Measurements from ENCODE around the gene FTO.

The FTO gene

GRCh38 chr16:54060599-54061421 lies 356.9 kb downstream of the FTO start:
- DNase-seq (ENCODE audit: low spot score): no peak
- TF ChIP-seq CTCF (IDR thresholded peaks at IDR 0.05; ENCODE audit: extremely low read depth, missing control alignments): no peak

- TF ChIP-seq CTCF (IDR thresholded peaks at IDR 0.05; ENCODE audit: extremely low read depth, missing control alignments): no peak
Measured at GRCh38 chr16:54061454-54061853, 357.5 kb downstream of the FTO start.

GRCh38 chr16:54062361-54063278 lies 358.7 kb downstream of the FTO start:
- no peak for DNase-seq (ENCODE audit: low spot score)
- no peak for TF ChIP-seq CTCF (IDR thresholded peaks at IDR 0.05; ENCODE audit: extremely low read depth, missing control alignments)

More at GRCh38 chr16:54061454-54061853, 357.5 kb downstream of the FTO start:
- no peak for DNase-seq (ENCODE audit: low spot score)

GRCh38 chr16:54063279-54063773 lies 359.4 kb downstream of the FTO start:
- no peak for DNase-seq (ENCODE audit: low spot score)
- TF ChIP-seq CTCF (IDR thresholded peaks at IDR 0.05; ENCODE audit: extremely low read depth, missing control alignments): no peak

GRCh38 chr16:54066451-54067105 lies 362.6 kb downstream of the FTO start:
- no peak for TF ChIP-seq CTCF (IDR thresholded peaks at IDR 0.05; ENCODE audit: extremely low read depth, missing control alignments)
- no peak for DNase-seq (ENCODE audit: low spot score)

GRCh38 chr16:54067322-54068065 lies 363.5 kb downstream of the FTO start:
- DNase-seq (ENCODE audit: low spot score): no peak
- TF ChIP-seq CTCF (IDR thresholded peaks at IDR 0.05; ENCODE audit: extremely low read depth, missing control alignments): no peak

Measured in GM20000 (cell line).